ENCODE data around the gene MCM3.

The MCM3 gene

DNA sequence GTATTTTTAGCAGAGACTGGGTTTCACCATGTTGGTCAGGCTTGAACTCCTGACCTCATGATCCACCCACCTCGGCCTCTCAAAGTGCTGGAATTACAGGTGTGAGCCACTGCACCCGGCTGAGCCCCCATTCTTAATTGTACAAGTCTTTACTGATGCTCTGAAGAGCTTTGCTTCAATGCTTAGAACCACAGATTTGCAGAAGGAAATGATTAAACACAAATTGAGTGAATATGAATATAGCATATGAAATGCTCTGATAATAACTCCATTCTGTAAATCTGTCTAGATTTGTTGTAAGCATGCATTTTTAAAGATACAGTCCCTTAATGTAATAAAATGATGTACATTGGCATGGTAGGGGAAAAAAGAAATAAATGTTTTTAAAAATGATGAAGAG lies 4.3 kb upstream of the MCM3 start:
- no peak overlapping the region for H3K4me3 ChIP-seq (ENCODE audit: low read length)
- TF ChIP-seq, protein P1, sequence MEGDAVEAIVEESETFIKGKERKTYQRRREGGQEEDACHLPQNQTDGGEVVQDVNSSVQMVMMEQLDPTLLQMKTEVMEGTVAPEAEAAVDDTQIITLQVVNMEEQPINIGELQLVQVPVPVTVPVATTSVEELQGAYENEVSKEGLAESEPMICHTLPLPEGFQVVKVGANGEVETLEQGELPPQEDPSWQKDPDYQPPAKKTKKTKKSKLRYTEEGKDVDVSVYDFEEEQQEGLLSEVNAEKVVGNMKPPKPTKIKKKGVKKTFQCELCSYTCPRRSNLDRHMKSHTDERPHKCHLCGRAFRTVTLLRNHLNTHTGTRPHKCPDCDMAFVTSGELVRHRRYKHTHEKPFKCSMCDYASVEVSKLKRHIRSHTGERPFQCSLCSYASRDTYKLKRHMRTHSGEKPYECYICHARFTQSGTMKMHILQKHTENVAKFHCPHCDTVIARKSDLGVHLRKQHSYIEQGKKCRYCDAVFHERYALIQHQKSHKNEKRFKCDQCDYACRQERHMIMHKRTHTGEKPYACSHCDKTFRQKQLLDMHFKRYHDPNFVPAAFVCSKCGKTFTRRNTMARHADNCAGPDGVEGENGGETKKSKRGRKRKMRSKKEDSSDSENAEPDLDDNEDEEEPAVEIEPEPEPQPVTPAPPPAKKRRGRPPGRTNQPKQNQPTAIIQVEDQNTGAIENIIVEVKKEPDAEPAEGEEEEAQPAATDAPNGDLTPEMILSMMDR (conservative IDR thresholded peaks at IDR 0.05; ENCODE audit: low read length), result no peak
- DNase-seq (ENCODE audit: low read depth), result no peak

DNA sequence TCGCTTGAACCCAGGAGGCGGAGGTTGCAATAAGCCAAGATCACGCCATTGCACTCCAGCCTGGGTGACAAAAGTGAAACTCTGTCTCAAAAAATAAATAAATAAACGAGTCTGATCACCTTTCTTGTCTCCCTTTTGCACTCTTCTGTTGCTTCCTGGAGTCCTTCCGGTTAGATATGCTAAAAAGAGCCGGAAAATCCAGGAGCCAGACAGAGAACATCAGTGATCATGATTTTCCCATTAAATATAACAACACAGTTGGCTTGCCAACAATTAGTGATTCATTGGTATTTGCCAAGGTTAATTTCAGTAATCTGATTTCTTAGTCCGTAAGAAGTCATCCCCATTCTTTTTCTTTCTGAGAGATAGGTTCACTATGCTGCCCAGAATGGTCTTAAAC lies 3.7 kb upstream of the MCM3 start:
- H3K4me3 ChIP-seq (ENCODE audit: low read length), result no peak overlapping the region
- TF ChIP-seq, protein P1 (conservative IDR thresholded peaks at IDR 0.05; ENCODE audit: low read length), result no peak
- DNase-seq (ENCODE audit: low read depth), result no peak

DNA sequence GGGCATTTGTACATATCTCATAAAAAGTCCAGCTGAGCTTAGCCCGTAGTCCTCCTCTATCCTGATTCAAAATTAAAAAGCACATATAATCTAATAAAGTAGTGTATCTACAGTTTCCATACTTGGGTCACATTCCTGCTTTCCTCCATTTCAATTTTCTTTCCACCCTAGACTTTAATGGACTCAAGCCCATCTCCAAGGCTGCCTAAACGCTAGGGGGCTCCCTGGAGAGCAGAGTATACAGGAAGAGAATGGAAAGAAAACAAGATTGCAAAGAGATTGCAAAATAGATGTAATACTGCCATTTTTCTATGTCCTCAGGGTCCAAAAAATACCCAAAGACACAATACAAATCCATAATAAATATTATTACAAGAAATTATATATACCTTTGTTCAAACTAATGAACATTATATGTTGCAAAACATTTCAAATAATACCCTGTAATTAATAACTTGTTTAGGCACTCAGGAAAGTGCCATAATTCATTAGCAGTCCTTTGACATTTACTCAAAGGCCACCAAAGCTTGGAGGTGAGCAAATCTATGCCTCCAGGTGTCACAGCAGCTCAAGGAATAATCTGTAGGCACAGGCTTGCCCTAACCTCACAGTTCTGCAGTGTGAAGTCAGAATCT lies 2.4 kb upstream of the MCM3 start:
- no peak overlapping the region for H3K4me3 ChIP-seq (ENCODE audit: low read length)
- TF ChIP-seq, protein P1 (conservative IDR thresholded peaks at IDR 0.05; ENCODE audit: low read length), result peak; percentile 90
- DNase-seq (ENCODE audit: low read depth), result peak; percentile 65

DNA sequence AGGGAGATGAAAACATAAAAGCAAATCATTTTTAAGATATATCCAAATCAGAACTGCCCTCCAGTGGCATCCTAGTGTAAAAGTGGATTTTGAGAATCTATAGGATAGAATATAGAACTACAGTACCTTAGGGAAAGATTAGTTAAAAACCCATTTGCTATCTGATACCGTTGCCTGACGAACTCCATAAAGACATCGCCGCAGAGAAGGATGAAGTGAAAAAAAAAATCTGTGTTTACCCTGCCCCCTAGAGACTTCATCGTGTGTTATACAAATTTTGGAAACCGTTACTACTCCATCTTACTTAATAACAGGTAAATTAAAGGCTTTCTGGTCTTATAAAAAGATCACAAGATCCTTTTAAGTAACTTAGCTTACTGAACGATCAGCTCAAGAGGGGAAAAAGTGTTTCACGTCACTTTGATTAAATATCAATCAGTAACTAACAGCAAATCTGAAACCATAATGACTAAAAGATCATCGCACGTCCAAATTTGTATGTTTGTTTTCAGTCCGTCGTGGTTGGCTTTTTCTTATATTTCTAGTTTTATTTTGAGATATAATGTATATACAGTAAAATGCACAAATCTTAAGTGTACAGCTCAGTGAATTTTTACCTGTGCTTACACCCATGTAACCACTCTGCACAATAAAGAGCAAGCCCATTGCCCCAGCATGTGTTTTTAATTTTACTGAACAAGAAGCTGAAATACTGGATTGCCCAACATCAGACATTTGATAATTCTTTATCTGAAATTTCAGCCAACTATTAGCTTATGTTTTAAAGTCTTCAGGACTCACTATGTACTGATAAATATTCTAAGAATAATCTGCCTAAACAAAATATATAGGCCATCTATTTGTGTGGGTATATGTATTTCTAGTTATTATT lies 881 bp upstream of the MCM3 start:
- TF ChIP-seq, protein P1 (conservative IDR thresholded peaks at IDR 0.05; ENCODE audit: low read length), result peak; percentile 35
- peak; percentile 44 for DNase-seq (ENCODE audit: low read depth)

DNA sequence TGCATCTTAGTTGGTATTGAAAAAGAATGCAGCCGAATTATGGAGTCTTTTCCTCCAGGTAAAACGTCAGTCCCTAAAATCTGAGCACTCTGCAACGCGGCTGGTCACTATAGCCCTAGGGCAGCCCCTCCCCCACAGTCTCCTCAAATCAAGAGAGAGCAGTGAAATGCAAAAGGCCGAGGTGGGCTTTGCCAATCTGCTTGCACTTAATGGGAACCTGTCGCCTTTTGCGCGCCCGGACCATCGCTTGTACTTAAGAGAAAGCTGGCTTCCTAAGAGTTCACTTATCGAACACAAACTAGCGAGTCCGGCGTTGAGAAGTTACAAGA lies 447 bp downstream of the MCM3 start:
- H3K4me3 ChIP-seq (ENCODE audit: low read length), result peak overlapping the region; percentile 88
- TF ChIP-seq, protein P1 (conservative IDR thresholded peaks at IDR 0.05; ENCODE audit: low read length), result no peak
- no peak for DNase-seq (ENCODE audit: low read depth)

More for the DNA sequence above, 881 bp upstream of the MCM3 start:
- H3K4me3 ChIP-seq (ENCODE audit: low read length), result peak overlapping the region; percentile 88

DNA sequence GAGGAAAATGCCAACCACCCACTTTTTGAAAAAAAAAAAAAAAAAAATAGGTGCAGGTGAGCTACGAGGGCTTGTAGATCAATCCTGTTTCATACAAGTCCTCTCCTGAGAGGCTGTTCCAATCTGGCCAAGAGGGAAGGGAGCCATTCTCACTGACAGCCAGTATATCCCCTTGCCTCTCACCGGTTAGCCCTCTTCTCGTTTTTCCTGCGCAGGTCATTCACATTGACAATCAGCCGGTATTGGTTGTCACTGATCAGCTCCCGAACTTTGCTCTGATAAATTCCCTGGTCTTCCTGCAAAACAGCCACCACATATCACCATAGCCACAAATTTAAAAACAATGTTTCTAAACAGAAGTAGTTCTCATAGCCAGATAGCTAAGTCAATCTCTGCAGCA lies 1.4 kb downstream of the MCM3 start:
- H3K4me3 ChIP-seq (ENCODE audit: low read length), result no peak overlapping the region
- no peak for DNase-seq (ENCODE audit: low read depth)
- TF ChIP-seq, protein P1 (conservative IDR thresholded peaks at IDR 0.05; ENCODE audit: low read length), result no peak

DNA sequence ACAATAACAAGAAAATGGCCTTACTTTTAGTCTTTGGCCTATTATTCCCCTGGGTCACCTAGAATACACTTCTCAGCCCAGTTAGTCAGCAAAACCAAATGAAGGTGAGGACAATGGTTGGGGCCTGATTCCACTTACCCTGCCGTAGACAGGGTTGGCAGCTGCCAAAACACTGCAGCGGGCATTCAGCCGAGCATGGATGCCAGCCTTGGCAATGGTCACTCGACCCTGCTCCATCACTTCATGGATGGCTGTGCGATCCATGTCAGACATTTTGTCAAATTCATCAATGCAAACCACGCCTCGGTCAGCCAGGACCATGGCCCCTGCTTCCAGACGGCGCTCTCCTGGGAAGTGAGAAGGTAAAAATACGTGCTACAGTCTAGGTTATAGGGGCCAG lies 8.4 kb downstream of the MCM3 start:
- H3K4me3 ChIP-seq (ENCODE audit: low read length), result no peak overlapping the region
- TF ChIP-seq, protein P1 (conservative IDR thresholded peaks at IDR 0.05; ENCODE audit: low read length), result no peak
- DNase-seq (ENCODE audit: low read depth), result no peak

Measured in AG10803 (cell line).